Adrenal gland (tissue), 12 donors: ENCODE measurements around the gene RSAD2. TPM values are rescaled to one million over a fixed set of nuclear protein-coding genes. Genes with fewer than 3 reads are reported as not detected.
"Not testable (repeated sequence)": the region's sequence is repeated elsewhere in the genome, so short reads cannot be mapped to it uniquely, and the experiment has no call there.

Experiments
- DNase-seq, 7 donors: peaks; one replicate each; pipeline ENCODE4 v3.0.0-alpha.2; 2019 to 2020
- H3K27ac ChIP-seq, 5 donors: fragments of 200-600 bp; sonication (generic) in 4 of 5; 1 replicate in 3 of 5; 2 replicates in 2 of 5; pipeline versions ENCODE4 v1.5.1 to v1.8.0; 2016 to 2020; ENCODE audit warnings: mild to moderate bottlenecking in 1 of 5
- H3K27me3 ChIP-seq: fragments of 200-600 bp; 2 replicates; pipeline ENCODE4 v1.8.0; 2021
- H3K36me3 ChIP-seq, 2 donors: fragments of 200-600 bp; replicated peaks in 1 of 2; 1 replicate in 1 of 2; 2 replicates in 1 of 2; pipeline versions ENCODE4 v1.5.1 to v1.8.0; 2018 to 2022
- H3K4me1 ChIP-seq, 2 donors: fragments of 200-600 bp; replicated peaks in 1 of 2; 1 replicate in 1 of 2; 2 replicates in 1 of 2; pipeline versions ENCODE4 v1.5.1 to v1.8.0; 2018 to 2021
- H3K4me3 ChIP-seq, 4 donors: fragments of 200-600 bp; sonication (generic) in 3 of 4; one replicate each; pipeline ENCODE4 v1.5.1; 2016 to 2018
- H3K9me3 ChIP-seq, 3 donors: fragments of 200-600 bp; sonication (generic) in 1 of 3; replicated peaks in 1 of 3; 1 replicate in 2 of 3; 2 replicates in 1 of 3; pipeline versions ENCODE4 v1.5.1 to v1.8.0; 2016 to 2021
- POLR2A ChIP-seq, 2 donors: fragments of 450-650 bp; IDR thresholded peaks; one replicate each; pipeline ENCODE4 v1.6.1; 2017; ENCODE audit warnings: antibody characterized with exemption in 2 of 2, mild to moderate bottlenecking in 2 of 2, moderate library complexity in 1 of 2
- WGBS, 4 donors: extraction: QIAGEN DNeasy Blood & Tissue Kit in 2 of 4; methylation state at CpG; one replicate each; pipeline versions ENCODE4 v1.1.5 to v1.1.7; 2013 to 2017; 5-methylcytosine and 5-hydroxymethylcytosine counted together
- intact Hi-C, 2 donors: fragments of 100-400 bp; cut with DNase I; formaldehyde crosslinking; loops; one replicate each; pipeline versions ENCODE4 v1.14.1 to v1.15.0; 2022 to 2023
- polyA plus RNA-seq, 3 donors: library from polyadenylated mRNA; stranded (reverse); fragments of 200-250 nt in 2 of 3; fragments of 350-450 nt in 1 of 3; fragmentation: Illumina TruSeq in 1 of 3; extraction: RNeasy Lipid Tissue Mini Kit (QIAGEN cat#74804) in 1 of 3; gene quantifications; one replicate each; pipeline ENCODE4 v1.2.3, GENCODE V29; 2013 to 2014
- total RNA-seq, 9 donors: library from RNA; depleted of rRNA in 4 of 9; stranded (reverse); fragments of >200 nt in 4 of 9; fragments of 120-200 nt in 1 of 9; fragmentation: NEBNext Ultra II Directional in 1 of 9; extraction: Animal tissue kit (Norgen Biotek cat#: 25700) in 1 of 9; gene quantifications; one replicate each; pipeline versions ENCODE4 v1.1.0 to v1.2.4, GENCODE V29; 2013 to 2023
- TF ChIP-seq, protein P1 (sequence below), 6 experiments: fragments of 450-650 bp in 4 of 6; fragments of 200-600 bp in 2 of 6; sonication (generic) in 1 of 6; IDR thresholded peaks; 1 replicate in 5 of 6; 2 replicates in 1 of 6; pipeline versions ENCODE4 v1.5.1 to v1.8.0; 2016 to 2021; ENCODE audit warnings: antibody characterized with exemption in 6 of 6, mild to moderate bottlenecking in 2 of 6, moderate library complexity in 1 of 6
- donor health status: healthy with polysubstance abuse.
- donor health status: Bipolar disorder and iron deficiency.
- donor health status: DM: yes; HTN: yes; CAD: no.
- donor health status: DM: no; HTN: no; CAD: no.
- donor health status: DM: no; HTN: no; CAD: no.
- donor health status: DM: yes; HTN: yes; CAD: no.

The RSAD2 gene
- total and polyA plus RNA-seq, 12 donors, result 1.2 to 11.5 (median 4.1) TPM

- no peaks in the 10 kb centered on the region for H3K4me1 ChIP-seq
- TF ChIP-seq, protein P1, sequence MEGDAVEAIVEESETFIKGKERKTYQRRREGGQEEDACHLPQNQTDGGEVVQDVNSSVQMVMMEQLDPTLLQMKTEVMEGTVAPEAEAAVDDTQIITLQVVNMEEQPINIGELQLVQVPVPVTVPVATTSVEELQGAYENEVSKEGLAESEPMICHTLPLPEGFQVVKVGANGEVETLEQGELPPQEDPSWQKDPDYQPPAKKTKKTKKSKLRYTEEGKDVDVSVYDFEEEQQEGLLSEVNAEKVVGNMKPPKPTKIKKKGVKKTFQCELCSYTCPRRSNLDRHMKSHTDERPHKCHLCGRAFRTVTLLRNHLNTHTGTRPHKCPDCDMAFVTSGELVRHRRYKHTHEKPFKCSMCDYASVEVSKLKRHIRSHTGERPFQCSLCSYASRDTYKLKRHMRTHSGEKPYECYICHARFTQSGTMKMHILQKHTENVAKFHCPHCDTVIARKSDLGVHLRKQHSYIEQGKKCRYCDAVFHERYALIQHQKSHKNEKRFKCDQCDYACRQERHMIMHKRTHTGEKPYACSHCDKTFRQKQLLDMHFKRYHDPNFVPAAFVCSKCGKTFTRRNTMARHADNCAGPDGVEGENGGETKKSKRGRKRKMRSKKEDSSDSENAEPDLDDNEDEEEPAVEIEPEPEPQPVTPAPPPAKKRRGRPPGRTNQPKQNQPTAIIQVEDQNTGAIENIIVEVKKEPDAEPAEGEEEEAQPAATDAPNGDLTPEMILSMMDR (IDR thresholded peaks at IDR 0.05), result no peak
- no peak for TF ChIP-seq POLR2A (IDR thresholded peaks at IDR 0.05)
- no peak overlapping the region for H3K27ac ChIP-seq
- 75 to 86% (median 82%) methylated on average over 3 of the region's 3 CpGs for WGBS, 4 donors
- H3K4me3 ChIP-seq, result no peak overlapping the region
- no peak for DNase-seq
- H3K27me3 ChIP-seq, result no peaks in the 10 kb centered on the region
- no peaks in the 10 kb centered on the region for H3K9me3 ChIP-seq
- no peaks in the 10 kb centered on the region for H3K36me3 ChIP-seq
- intact Hi-C loops, result no loop called here
Observed at GRCh38 chr2:6887751-6888192, 10.2 kb downstream of the RSAD2 start.

DNA sequence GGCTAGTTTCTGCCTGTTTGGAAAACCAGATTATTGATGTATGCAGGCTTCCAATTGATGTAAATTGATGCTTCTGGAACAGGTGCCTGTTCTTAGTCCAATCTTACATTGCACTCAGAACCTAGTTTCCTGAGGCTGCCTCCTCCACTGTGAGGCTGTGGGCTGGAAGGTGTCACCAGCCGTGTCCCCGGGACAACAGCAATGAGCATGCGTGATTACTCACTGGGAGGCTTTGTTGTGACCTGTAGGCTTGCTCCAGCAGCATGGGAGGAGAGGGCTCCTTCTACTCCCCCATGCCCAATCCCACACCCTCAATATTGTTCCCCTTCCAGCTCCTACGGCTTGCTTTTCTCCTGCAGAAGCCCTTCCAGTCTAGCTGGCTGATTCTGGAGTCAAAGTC is 11.1 kb downstream of the RSAD2 start:
- no peaks in the 10 kb centered on the region for H3K27me3 ChIP-seq
- no peaks in the 10 kb centered on the region for H3K4me1 ChIP-seq
- H3K4me3 ChIP-seq, result no peak overlapping the region
- no peaks in the 10 kb centered on the region for H3K36me3 ChIP-seq
- DNase-seq, result no peak
- no peaks in the 10 kb centered on the region for H3K9me3 ChIP-seq
- TF ChIP-seq POLR2A (IDR thresholded peaks at IDR 0.05), result no peak
- TF ChIP-seq, protein P1 (IDR thresholded peaks at IDR 0.05), result no peak
- H3K27ac ChIP-seq, result no peak overlapping the region
- intact Hi-C loops, result no loop called here
- 93 to 100% (median 95%) methylated on average over 4 of the region's 4 CpGs for WGBS, 4 donors

DNA sequence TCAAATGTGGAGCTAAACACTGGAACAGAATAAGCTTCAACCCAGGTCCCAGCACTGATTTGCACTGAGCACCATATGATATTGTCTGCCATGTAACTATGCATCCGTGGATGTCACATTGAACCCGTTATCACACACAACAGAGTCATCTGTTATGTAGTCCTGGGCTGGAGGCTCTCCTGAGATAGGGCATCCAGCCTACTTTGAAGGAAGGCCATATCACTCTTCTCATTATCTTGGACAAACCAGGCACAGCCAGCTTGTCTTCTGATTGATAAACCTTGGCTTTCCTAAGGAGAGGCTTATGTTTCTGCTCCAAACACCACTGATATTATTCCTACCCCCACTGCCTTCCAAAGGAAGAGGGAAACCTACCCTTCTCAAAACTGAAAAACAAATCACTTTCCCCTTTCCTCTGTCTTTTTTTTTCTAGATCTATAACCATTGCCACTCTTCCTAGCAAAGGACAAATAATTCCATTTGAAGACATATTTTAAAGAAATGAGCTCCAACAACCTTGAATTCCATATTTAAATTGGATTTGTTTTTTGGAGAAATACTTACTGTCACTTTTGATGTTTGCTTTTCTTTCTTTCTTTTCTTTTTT is 16.4 kb downstream of the RSAD2 start:
- H3K27me3 ChIP-seq, result no peaks in the 10 kb centered on the region
- no peak for DNase-seq
- H3K4me1 ChIP-seq, result peaks cover 0 to 14% of the 10 kb centered on the region in 2 donors
- H3K4me3 ChIP-seq, result no peak overlapping the region
- intact Hi-C loops, result no loop called here
- 75 to 91% (median 86%) methylated on average over 2 of the region's 2 CpGs for WGBS, 4 donors
- no peaks in the 10 kb centered on the region for H3K36me3 ChIP-seq
- H3K27ac ChIP-seq, result no peak overlapping the region
- TF ChIP-seq, protein P1 (IDR thresholded peaks at IDR 0.05), result no peak
- no peak for TF ChIP-seq POLR2A (IDR thresholded peaks at IDR 0.05)
- H3K9me3 ChIP-seq, result no peaks in the 10 kb centered on the region

DNA sequence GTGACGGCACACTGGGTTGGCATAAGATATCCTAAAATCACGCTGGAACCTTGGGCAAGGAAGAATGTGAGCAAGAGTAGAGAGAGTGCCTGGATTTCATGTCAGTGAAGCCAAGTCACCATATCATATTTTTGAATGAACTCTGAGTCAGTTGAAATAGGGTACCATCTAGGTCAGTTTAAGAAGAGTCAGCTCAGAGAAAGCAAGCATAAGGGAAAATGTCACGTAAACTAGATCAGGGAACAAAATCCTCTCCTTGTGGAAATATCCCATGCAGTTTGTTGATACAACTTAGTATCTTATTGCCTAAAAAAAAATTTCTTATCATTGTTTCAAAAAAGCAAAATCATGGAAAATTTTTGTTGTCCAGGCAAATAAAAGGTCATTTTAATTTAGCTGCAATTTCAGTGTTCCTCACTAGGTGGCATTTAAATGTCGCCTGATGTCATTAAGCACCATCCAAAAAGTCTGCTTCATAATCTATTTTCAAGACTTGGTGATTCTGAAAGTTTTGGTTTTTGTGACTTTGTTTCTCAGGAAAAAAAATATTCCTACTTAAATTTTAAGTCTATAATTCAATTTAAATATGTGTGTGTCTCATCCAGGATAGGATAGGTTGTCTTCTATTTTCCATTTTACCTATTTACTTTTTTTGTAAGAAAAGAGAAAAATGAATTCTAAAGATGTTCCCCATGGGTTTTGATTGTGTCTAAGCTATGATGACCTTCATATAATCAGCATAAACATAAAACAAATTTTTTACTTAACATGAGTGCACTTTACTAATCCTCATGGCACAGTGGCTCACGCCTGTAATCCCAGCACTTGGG is 19.6 kb downstream of the RSAD2 start:
- intact Hi-C loops, result no loop called here
- peaks cover 0 to 14% of the 10 kb centered on the region in 2 donors for H3K4me1 ChIP-seq
- peak in 1 of 7 donors; percentile 31 for DNase-seq
- no peaks in the 10 kb centered on the region for H3K27me3 ChIP-seq
- peak overlapping the region in 4 of 5 donors; percentile 47 to 84 (median 66) for H3K27ac ChIP-seq
- no peaks in the 10 kb centered on the region for H3K36me3 ChIP-seq
- no peak overlapping the region for H3K4me3 ChIP-seq
- TF ChIP-seq, protein P1 (IDR thresholded peaks at IDR 0.05), result peak; percentile 62 to 94 (median 80)
- TF ChIP-seq POLR2A (IDR thresholded peaks at IDR 0.05), result no peak
- 44 to 54% (median 50%) methylated on average over 5 of the region's 5 CpGs for WGBS, 4 donors
- no peaks in the 10 kb centered on the region for H3K9me3 ChIP-seq

DNA sequence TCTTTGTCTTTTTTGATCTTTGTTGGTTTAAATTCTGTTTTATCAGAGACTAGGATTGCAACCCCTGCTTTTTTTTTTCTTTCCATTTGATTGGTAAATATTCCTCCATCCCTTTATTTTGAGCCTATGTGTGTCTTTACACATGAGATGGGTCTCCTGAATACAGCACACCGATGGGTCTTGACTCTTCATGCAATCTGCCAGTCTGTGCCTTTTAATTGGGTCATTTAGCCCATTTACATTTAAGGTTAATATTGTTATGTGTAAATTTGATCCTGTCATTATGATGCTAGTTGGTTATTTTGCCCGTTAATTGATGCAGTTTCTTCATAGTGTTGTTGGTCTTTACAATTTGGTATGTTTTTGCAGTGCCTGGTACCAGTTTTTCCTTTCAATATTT is 25.0 kb downstream of the RSAD2 start:
- DNase-seq, H3K27ac ChIP-seq, H3K4me1 ChIP-seq, H3K36me3 ChIP-seq, intact Hi-C loops, H3K4me3 ChIP-seq, H3K27me3 ChIP-seq, H3K9me3 ChIP-seq: not testable (repeated sequence)
- WGBS, 4 donors, result 92 to 97% (median 95%) methylated on average over 2 of the region's 2 CpGs
